H1 (cell line): ENCODE data around the gene PHF13. TPM values are rescaled to one million over a fixed set of nuclear protein-coding genes. Genes with fewer than 3 reads are reported as not detected.

Experiments used
- CTCF ChIA-PET: fragments of 300-600 bp; sonication (Branson Sonifier 250); formaldehyde crosslinking; loops from one replicate; lab custom pipeline; 2021; ENCODE audit not compliant: partially characterized antibody; lab: Charles Lee
- POLR2A ChIA-PET: fragments of 300-600 bp; sonication (Branson Sonifier 250); formaldehyde crosslinking; loops from one replicate; lab custom pipeline; 2021; ENCODE audit warnings: inconsistent platforms; ENCODE audit not compliant: partially characterized antibody; lab: Charles Lee
- DNase-seq, 2 experiments: peaks; one replicate each; pipeline versions ENCODE4 v3.0.0 to v3.0.0-alpha.2; 2010 to 2022; ENCODE audit warnings: low spot score in 2 of 2, low read depth in 1 of 2, mixed read lengths in 1 of 2
- FAIRE-seq: peaks from 2 replicates; lab custom pipeline; 2011; peaks lifted over from hg19 to GRCh38; lab: Jason Lieb, UNC
- H2AFZ ChIP-seq: 2 replicates; pipeline ENCODE4 v1.8.1; 2012; ENCODE audit warnings: low read length, inconsistent platforms
- H2AK5ac ChIP-seq: 2 replicates; pipeline ENCODE4 v1.6.1; 2013; ENCODE audit warnings: low read depth, low read length
- H2BK120ac ChIP-seq: replicated peaks from 2 replicates; pipeline ENCODE3; 2013; ENCODE audit warnings: low read depth, low read length, inconsistent platforms
- H2BK12ac ChIP-seq: 2 replicates; pipeline ENCODE4 v1.6.1; 2013; ENCODE audit warnings: low read depth, low read length
- H2BK15ac ChIP-seq: 2 replicates; pipeline ENCODE4 v1.6.1; 2013; ENCODE audit warnings: low read length
- H2BK20ac ChIP-seq: 2 replicates; pipeline ENCODE4 v1.6.1; 2013; ENCODE audit warnings: low read length
- H2BK5ac ChIP-seq: 2 replicates; pipeline ENCODE4 v1.6.1; 2013; ENCODE audit warnings: low read depth, low read length
- H3K14ac ChIP-seq: 2 replicates; pipeline ENCODE4 v1.6.1; 2013; ENCODE audit warnings: inconsistent platforms; ENCODE audit not compliant: insufficient read length
- H3K18ac ChIP-seq: 2 replicates; pipeline ENCODE4 v1.6.1; 2013; ENCODE audit warnings: low read length; ENCODE audit errors: extremely low read depth
- H3K23ac ChIP-seq: 2 replicates; pipeline ENCODE4 v1.6.1; 2013; ENCODE audit warnings: inconsistent platforms; ENCODE audit not compliant: insufficient read length
- H3K23me2 ChIP-seq: 2 replicates; pipeline ENCODE4 v1.6.1; 2013; ENCODE audit warnings: low read depth, low read length
- H3K27ac ChIP-seq: 2 replicates; pipeline ENCODE4 v1.6.1; 2011; ENCODE audit warnings: low read depth, low read length, inconsistent platforms
- H3K27me3 ChIP-seq, 4 experiments: replicated peaks in 1 of 4; 1 replicate in 1 of 4; 2 replicates in 3 of 4; pipeline versions ENCODE4 v1.6.1 to v1.8.1; 2011 to 2013; ENCODE audit warnings: low read length in 3 of 4, mild to moderate bottlenecking in 3 of 4, inconsistent platforms in 2 of 4, mixed read lengths in 2 of 4, moderate library complexity in 1 of 4; ENCODE audit not compliant: control insufficient read depth in 3 of 4, insufficient read depth in 3 of 4; ENCODE audit errors: extremely low read depth in 1 of 4
- H3K36me3 ChIP-seq, 4 experiments: 2 replicates each; pipeline versions ENCODE4 v1.6.1 to v1.8.1; 2011 to 2013; ENCODE audit warnings: mild to moderate bottlenecking in 4 of 4, low read length in 3 of 4, moderate library complexity in 2 of 4, control low read depth in 1 of 4, inconsistent platforms in 1 of 4; ENCODE audit not compliant: insufficient read depth in 4 of 4, control insufficient read depth in 2 of 4
- H3K4ac ChIP-seq: replicated peaks from 2 replicates; pipeline ENCODE3; 2013; ENCODE audit warnings: low read length, low read depth, mixed read lengths, inconsistent platforms; ENCODE audit not compliant: insufficient read length
- H3K4me1 ChIP-seq, 4 experiments: replicated peaks in 1 of 4; 1 replicate in 1 of 4; 2 replicates in 3 of 4; pipeline versions ENCODE4 v1.6.1 to v1.8.1; 2011 to 2013; ENCODE audit warnings: low read length in 3 of 4, inconsistent platforms in 2 of 4, mixed read lengths in 1 of 4; ENCODE audit not compliant: insufficient read depth in 4 of 4, control insufficient read depth in 3 of 4
- H3K4me2 ChIP-seq, 2 experiments: 2 replicates each; pipeline versions ENCODE4 v1.6.1 to v1.8.1; 2011 to 2013; ENCODE audit warnings: low read depth in 2 of 2, low read length in 2 of 2, control low read depth in 1 of 2, inconsistent platforms in 1 of 2, mild to moderate bottlenecking in 1 of 2; ENCODE audit not compliant: insufficient read depth in 1 of 2
- H3K4me3 ChIP-seq, 4 experiments: fragments of 200-600, 300-600 bp in 1 of 4; sonication (generic), shearing (Covaris generic), sonication (Bioruptor Twin) in 1 of 4; 2 replicates each; pipeline versions ENCODE4 v1.5.1 to v1.8.1; 2011 to 2016; ENCODE audit warnings: low read length in 4 of 4, low read depth in 3 of 4, control low read depth in 2 of 4, inconsistent platforms in 2 of 4, mild to moderate bottlenecking in 2 of 4, mixed read lengths in 1 of 4, moderate library complexity in 1 of 4; ENCODE audit not compliant: insufficient read depth in 2 of 4; ENCODE audit errors: extremely low read depth in 1 of 4
- H3K56ac ChIP-seq: replicated peaks from 2 replicates; pipeline ENCODE3; 2013; ENCODE audit warnings: low read depth, mild to moderate bottlenecking, mixed read lengths, low read length, inconsistent platforms; ENCODE audit not compliant: insufficient read length
- H3K79me1 ChIP-seq: 2 replicates; pipeline ENCODE4 v1.6.1; 2013; ENCODE audit warnings: low read depth, low read length, control low read depth
- H3K79me2 ChIP-seq, 2 experiments: 2 replicates each; pipeline versions ENCODE4 v1.6.1 to v1.8.1; 2012 to 2013; ENCODE audit warnings: low read length in 2 of 2, mild to moderate bottlenecking in 2 of 2, inconsistent platforms in 1 of 2; ENCODE audit not compliant: insufficient read depth in 2 of 2, control insufficient read depth in 1 of 2
- H3K9ac ChIP-seq, 4 experiments: replicated peaks in 1 of 4; 1 replicate in 1 of 4; 2 replicates in 3 of 4; pipeline versions ENCODE4 v1.6.1 to v1.8.1; 2011 to 2013; ENCODE audit warnings: low read depth in 3 of 4, low read length in 3 of 4, control low read depth in 2 of 4, mild to moderate bottlenecking in 2 of 4, moderate library complexity in 2 of 4, inconsistent platforms in 1 of 4; ENCODE audit errors: extremely low read depth in 1 of 4
- H3K9me3 ChIP-seq, 2 experiments: 2 replicates each; pipeline versions ENCODE4 v1.6.1 to v1.8.1; 2012 to 2013; ENCODE audit warnings: mild to moderate bottlenecking in 2 of 2, moderate library complexity in 2 of 2, control low read depth in 1 of 2, inconsistent platforms in 1 of 2, low read depth in 1 of 2, low read length in 1 of 2, mixed read lengths in 1 of 2; ENCODE audit not compliant: insufficient read depth in 2 of 2
- H4K20me1 ChIP-seq, 2 experiments: replicated peaks in 1 of 2; 2 replicates each; pipeline versions ENCODE3 to v1.8.1; 2011 to 2013; ENCODE audit warnings: inconsistent platforms in 2 of 2, low read length in 2 of 2, mild to moderate bottlenecking in 1 of 2; ENCODE audit not compliant: insufficient read depth in 2 of 2, control insufficient read depth in 1 of 2
- H4K5ac ChIP-seq: 2 replicates; pipeline ENCODE4 v1.6.1; 2013; ENCODE audit warnings: low read length, low read depth, mixed read lengths, inconsistent platforms; ENCODE audit not compliant: insufficient read length
- H4K8ac ChIP-seq: 2 replicates; pipeline ENCODE4 v1.8.0; 2013; ENCODE audit warnings: mild to moderate bottlenecking, moderate library complexity, low read length, inconsistent platforms; ENCODE audit not compliant: insufficient read depth; ENCODE audit errors: extremely low read depth
- H4K91ac ChIP-seq: replicated peaks from 2 replicates; pipeline ENCODE3; 2013; ENCODE audit warnings: low read length, mixed read lengths, inconsistent platforms; ENCODE audit not compliant: insufficient read length
- CBX5 ChIP-seq: fragments of 300-800, 300-1000 bp; sonication (generic); IDR thresholded peaks from 2 replicates; pipeline ENCODE4 v1.7.1; 2016; ENCODE audit warnings: antibody characterized with exemption, low read length, low read depth
- WGBS, 2 experiments: shearing (Covaris generic) in 1 of 2; methylation state at CpG; one replicate each; pipeline versions ENCODE4 v1.1.6 to v1.1.7; 2013 to 2015; ENCODE audit warnings: low lambda C conversion rate in 2 of 2, mixed read lengths in 2 of 2, inconsistent platforms in 1 of 2, low coverage in 1 of 2, missing lambda C conversion rate in 1 of 2; ENCODE audit not compliant: insufficient replicate concordance in 2 of 2, insufficient coverage in 1 of 2, insufficient read length in 1 of 2; ENCODE audit errors: extremely low coverage in 1 of 2, missing lambda C conversion rate in 1 of 2; 5-methylcytosine and 5-hydroxymethylcytosine counted together
- polyA plus RNA-seq, 7 experiments: library from polyadenylated mRNA; depleted of rRNA in 3 of 7; stranded (reverse) in 5 of 7; unstranded in 2 of 7; fragments of >200 nt in 5 of 7; fragments of 200-250 nt in 2 of 7; gene quantifications; 1 replicate in 5 of 7; 2 replicates in 1 of 7; 4 replicates in 1 of 7; pipeline versions ENCODE4 v1.2.1 to v1.2.3, GENCODE V29; 2011 to 2013; ENCODE audit warnings: missing spikeins in 2 of 7, mixed read lengths in 2 of 7
- total RNA-seq: library from RNA; stranded (reverse); fragmentation: NEBNext Ultra II Directional; extraction: Animal tissue kit (Norgen Biotek cat#: 25700); gene quantifications from 2 replicates; pipeline ENCODE4 v1.2.1, GENCODE V29; 2021

The PHF13 gene
- total and polyA plus RNA-seq, 2 of the 8 experiments (the other 6 are each of a cell fraction or from before 2014, with no cell fraction given): 11.7 to 39.6 TPM

- no peak overlapping the region for H2BK12ac ChIP-seq
- H3K18ac ChIP-seq: no peak overlapping the region
- no peaks in the 10 kb centered on the region for H3K9me3 ChIP-seq
- H2BK20ac ChIP-seq: no peak overlapping the region
- no peak overlapping the region for H4K5ac ChIP-seq
- no peak overlapping the region for H2BK15ac ChIP-seq
- H3K36me3 ChIP-seq: peaks cover 0 to 28% (median 9%) of the 10 kb centered on the region in 4 experiments; a peak in 7 of 8 replicates
- H4K8ac ChIP-seq: no peak overlapping the region
- no peak overlapping the region for H3K9ac ChIP-seq
- H3K56ac ChIP-seq: no peak overlapping the region
- H4K91ac ChIP-seq: no peak overlapping the region
- POLR2A ChIA-PET: interaction anchor here (1.0 to 14.3 kb wide), 2 partner anchors 27 to 76 kb away, joined by 3 to 175 read pairs; partner anchors contain the start of gene KLHL21
- H3K79me2 ChIP-seq: peaks cover 0 to 20% of the 10 kb centered on the region in 2 experiments; a peak in 3 of 4 replicates
- no peak overlapping the region for H3K14ac ChIP-seq
- 0 out of 7 replicates have a peak, but pooled peaks cover 0 to 2% (median 0%) of the 10 kb centered on the region in 4 experiments for H3K4me1 ChIP-seq
- H3K27me3 ChIP-seq: no peaks in the 10 kb centered on the region
- H3K79me1 ChIP-seq: peaks cover 2% of the 10 kb centered on the region; the same call in 1 of the 2 replicates
- no peak overlapping the region for H3K4ac ChIP-seq
- CTCF ChIA-PET: interaction anchor here (0.7 to 2.7 kb wide), 3 partner anchors 10 to 416 kb away, joined by 3 to 10 read pairs (median 3); no protein-coding TSS in a partner anchor
- H3K23me2 ChIP-seq: no peaks in the 10 kb centered on the region; the same call in 1 of the 2 replicates
- H3K27ac ChIP-seq: no peak overlapping the region
- no peak overlapping the region for H3K4me3 ChIP-seq
- H3K23ac ChIP-seq: no peak overlapping the region
- H2BK5ac ChIP-seq: no peak overlapping the region
- WGBS, 2 experiments: 97% methylated on average over 9 of the region's 9 CpGs; no CpG with 5 or more reads in 1 of the 2 experiments
- FAIRE-seq (no peak), DNase-seq (no peak)
- peaks cover 5 to 14% of the 10 kb centered on the region in 2 experiments for H4K20me1 ChIP-seq
- H2AK5ac ChIP-seq: no peak overlapping the region
- no peak overlapping the region for H2BK120ac ChIP-seq
- H2AFZ ChIP-seq: no peak overlapping the region
- no peak overlapping the region for H3K4me2 ChIP-seq
- no peak for TF ChIP-seq CBX5
These were observed 13.5 kb downstream of the PHF13 start for GRCh38 chr1:6627031-6627430.
